ENCODE measurements around the gene STARD3.

- TF ChIP-seq SMC3 (IDR thresholded peaks at IDR 0.05) (no peak), USF2 (IDR thresholded peaks at IDR 0.05) (no peak), MAFK (IDR thresholded peaks at IDR 0.05; ENCODE audit: partially characterized antibody) (no peak), ZNF302 (CRISPR knock-in tag; IDR thresholded peaks at IDR 0.05) (no peak), EP300 (IDR thresholded peaks at IDR 0.05) (no peak), HOXA7 (CRISPR knock-in tag; IDR thresholded peaks at IDR 0.05) (no peak), CTCF (IDR thresholded peaks at IDR 0.05) (no peak), MAX (IDR thresholded peaks at IDR 0.05) (no peak), MYC (IDR thresholded peaks at IDR 0.05; ENCODE audit: borderline replicate concordance, low read length) (no peak), RAD21 (conservative IDR thresholded peaks at IDR 0.05 in 1 of 2, IDR thresholded peaks at IDR 0.05 in 1 of 2) (no peak), RFX5 (IDR thresholded peaks at IDR 0.05) (no peak)
These were observed 74.9 kb downstream of the STARD3 start for GRCh38 chr17:39711851-39712250.
